AG20443 (cell line): ENCODE data around the gene MAP3K5.

ENCODE experiments used
- DNase-seq: peaks from one replicate; pipeline ENCODE4 v3.0.0; 2012; ENCODE audit warnings: low spot score, mixed read lengths

MAP3K5 gene

GRCh38 chr6:136571065-136571464 lies 221.2 kb downstream of the MAP3K5 start:
- DNase-seq, result no peak

GRCh38 chr6:136568129-136568528 lies 224.1 kb downstream of the MAP3K5 start:
- no peak for DNase-seq

- no peak for DNase-seq
Observed at GRCh38 chr6:136567688-136568087, 224.6 kb downstream of the MAP3K5 start.

GRCh38 chr6:136566851-136567250 lies 225.4 kb downstream of the MAP3K5 start:
- no peak for DNase-seq

GRCh38 chr6:136566007-136566487 lies 226.2 kb downstream of the MAP3K5 start:
- no peak for DNase-seq

- DNase-seq, result no peak
Observed at GRCh38 chr6:136564180-136564579, 228.1 kb downstream of the MAP3K5 start.

GRCh38 chr6:136563386-136564152 lies 228.7 kb downstream of the MAP3K5 start:
- no peak for DNase-seq

GRCh38 chr6:136562211-136562610 lies 230.1 kb downstream of the MAP3K5 start:
- no peak for DNase-seq

GRCh38 chr6:136553166-136553787 lies 239.0 kb downstream of the MAP3K5 start:
- DNase-seq, result no peak

- no peak for DNase-seq
Observed at GRCh38 chr6:136552054-136552453, 240.2 kb downstream of the MAP3K5 start.

- DNase-seq, result no peak
Observed at GRCh38 chr6:136551103-136551502, 241.2 kb downstream of the MAP3K5 start.

GRCh38 chr6:136550330-136551071 lies 241.8 kb downstream of the MAP3K5 start, which contains the start of gene MAP7:
TSS of gene MAP7 (minus strand) at chr6:136550422. CDS start at chr6:136550408, 14 bp downstream.
- DNase-seq, result peak; percentile 82

- DNase-seq, result peak; percentile 76
Observed at GRCh38 chr6:136550045-136550329, 242.3 kb downstream of the MAP3K5 start.

GRCh38 chr6:136549300-136550044 lies 242.8 kb downstream of the MAP3K5 start:
- DNase-seq, result peak; percentile 38

- DNase-seq, result no peak
Observed at GRCh38 chr6:136548582-136549299, 243.5 kb downstream of the MAP3K5 start.

GRCh38 chr6:136547871-136548270 lies 244.4 kb downstream of the MAP3K5 start:
- no peak for DNase-seq

GRCh38 chr6:136547336-136547735 lies 244.9 kb downstream of the MAP3K5 start:
- peak; percentile 65 for DNase-seq

GRCh38 chr6:136546331-136546730 lies 245.9 kb downstream of the MAP3K5 start:
- no peak for DNase-seq

- DNase-seq, result no peak
Observed at GRCh38 chr6:136544326-136544725, 248.0 kb downstream of the MAP3K5 start.

- no peak for DNase-seq
Observed at GRCh38 chr6:136541395-136541794, 250.9 kb downstream of the MAP3K5 start.

- no peak for DNase-seq
Observed at GRCh38 chr6:136539967-136540652, 252.2 kb downstream of the MAP3K5 start.
